Fibroblast of peridontal ligament (primary cell): ENCODE measurements around the gene STPG3.

Experiments
- DNase-seq: peaks from one replicate; pipeline ENCODE4 v3.0.0-alpha.2; 2010; ENCODE audit errors: extremely low read depth

STPG3 gene

DNA sequence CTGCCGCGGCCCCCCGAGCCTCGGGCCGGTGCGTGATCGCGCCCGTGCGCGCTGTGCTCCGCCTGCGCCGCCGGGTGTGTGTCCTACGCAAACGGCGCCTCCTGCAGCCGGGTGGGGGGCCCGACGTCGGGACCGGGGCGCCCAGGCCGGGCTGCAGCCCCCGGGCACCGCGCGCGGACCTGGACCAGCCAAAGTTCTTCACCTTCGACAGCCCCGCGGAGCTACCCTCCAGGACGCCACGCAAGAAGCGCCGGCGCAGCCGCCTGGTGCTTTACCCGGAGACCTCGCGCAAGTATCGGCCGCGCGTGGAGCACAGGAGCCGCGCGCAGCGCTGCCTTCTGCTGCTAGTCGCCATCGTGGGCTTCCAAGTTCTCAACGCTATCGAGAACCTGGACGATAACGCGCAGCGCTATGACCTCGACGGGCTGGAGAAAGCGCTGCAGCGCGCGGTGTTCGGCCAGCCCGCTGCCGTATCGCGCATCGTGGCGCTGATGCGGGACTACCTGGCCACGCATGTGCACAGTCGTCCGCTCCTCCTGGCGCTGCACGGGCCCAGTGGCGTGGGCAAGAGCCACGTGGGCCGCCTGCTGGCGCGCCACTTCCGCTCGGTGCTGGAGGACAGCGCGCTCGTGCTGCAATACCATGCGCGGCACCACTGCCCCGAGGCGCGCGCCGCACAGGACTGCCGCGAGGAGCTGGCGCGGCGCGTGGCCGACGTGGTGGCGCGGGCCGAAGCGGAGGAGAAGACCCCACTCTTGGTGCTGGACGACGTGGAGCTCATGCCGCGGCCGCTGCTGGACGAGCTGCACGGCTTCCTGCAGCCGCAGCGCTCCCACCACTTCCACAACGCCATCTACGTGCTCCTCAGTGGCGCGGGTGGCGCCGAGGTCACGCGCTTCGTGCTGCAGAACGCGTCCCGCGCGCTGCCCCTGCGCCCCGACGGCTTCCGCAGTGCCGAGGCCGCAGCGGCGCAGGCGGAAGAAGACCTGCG lies 27.9 kb downstream of the STPG3 start:
- no peak for DNase-seq

GRCh38 chr9:137279741-137280473 lies 28.8 kb downstream of the STPG3 start:
- no peak for DNase-seq

- DNase-seq = no peak
Observed at GRCh38 chr9:137280474-137281344, 29.6 kb downstream of the STPG3 start.

DNA sequence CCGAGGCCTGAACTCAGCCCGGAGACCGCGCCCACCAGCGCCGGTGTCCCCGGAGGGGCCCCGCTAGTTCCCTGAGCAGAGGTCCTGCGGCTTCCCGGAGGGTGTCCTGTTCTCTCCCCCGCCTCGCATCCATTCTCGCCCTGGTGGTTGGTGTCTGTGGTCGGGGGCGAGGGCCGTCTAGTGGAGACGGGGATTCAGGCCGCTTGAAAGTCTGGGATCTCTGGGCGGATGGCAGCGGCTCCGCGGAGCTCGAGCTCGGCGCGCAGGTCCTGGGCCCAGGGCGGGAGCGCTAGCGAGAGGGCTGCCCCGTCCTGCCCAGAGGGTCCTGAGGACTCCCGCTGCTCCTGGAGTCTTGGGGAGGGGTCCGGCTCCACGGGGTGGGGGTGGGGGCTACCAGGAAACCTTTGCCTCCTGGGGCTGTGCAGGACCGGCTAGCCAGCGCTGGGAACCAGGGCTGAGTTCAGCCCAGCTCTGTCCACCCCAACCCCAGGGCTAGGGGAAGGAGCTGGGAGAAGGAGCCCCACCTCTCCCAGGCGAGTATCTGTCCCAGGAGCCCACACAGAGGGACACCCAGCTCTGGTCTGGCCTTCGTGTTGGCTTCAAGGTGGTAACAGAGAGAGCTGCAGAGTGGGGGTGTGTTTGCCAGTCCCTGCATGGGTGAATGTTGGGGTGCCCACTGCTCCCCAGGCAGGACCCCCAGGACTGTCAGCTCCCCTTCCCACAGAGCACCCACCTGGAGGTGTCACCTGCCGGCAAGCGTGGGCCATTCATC lies 30.4 kb downstream of the STPG3 start:
- no peak for DNase-seq

GRCh38 chr9:137286975-137287383 lies 35.9 kb downstream of the STPG3 start:
- peak; percentile 26 for DNase-seq

DNA sequence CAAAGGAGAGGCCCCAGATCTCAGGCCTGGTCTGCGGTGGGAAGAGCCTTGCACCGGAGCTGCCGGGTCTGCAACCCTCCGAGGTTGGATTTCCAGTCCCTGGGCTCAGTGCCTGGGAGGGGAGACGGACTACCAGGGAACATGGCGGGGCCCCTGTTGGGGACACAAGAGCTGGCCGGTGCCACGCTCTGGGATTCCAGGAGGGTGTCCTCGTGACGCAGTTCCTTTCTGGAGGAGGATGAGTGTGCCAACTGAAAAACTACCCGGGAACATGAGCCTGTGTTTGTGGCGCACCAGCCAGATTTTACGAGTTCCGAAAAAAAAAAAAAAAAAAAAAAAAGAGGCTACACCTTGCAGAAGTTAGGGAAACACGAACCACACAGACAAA lies 42.0 kb downstream of the STPG3 start:
- no peak for DNase-seq

DNA sequence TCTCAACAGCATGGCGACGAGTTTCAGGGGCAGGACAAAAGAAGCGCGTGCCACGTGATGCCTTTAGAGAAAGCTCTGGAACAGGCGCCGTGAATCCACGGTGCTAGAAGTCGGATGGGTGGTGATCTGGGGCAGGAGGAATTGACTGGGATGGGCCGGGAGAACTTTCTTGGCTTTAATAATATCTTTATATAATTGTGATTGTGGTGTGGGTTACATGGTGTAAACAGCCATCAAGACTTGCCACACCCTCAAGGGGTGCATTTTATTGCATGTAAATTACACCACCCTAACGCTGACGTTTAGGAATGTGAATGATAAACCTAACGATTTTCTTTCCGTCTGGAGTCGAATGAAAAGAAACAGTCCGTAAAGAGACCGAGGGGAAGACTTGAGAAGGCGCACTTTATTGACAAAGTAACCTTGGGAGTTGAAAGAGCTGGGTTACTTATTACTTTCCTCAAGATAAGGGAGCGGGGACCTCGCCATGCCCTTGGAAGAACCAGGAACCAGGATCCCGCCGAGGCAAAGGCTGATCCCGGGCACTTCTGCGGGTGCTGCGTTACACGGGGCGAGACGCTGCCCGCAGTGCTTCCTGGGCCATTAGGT lies 42.5 kb downstream of the STPG3 start:
- DNase-seq = no peak

GRCh38 chr9:137294091-137294680 lies 43.1 kb downstream of the STPG3 start:
- peak; percentile 25 for DNase-seq

DNA sequence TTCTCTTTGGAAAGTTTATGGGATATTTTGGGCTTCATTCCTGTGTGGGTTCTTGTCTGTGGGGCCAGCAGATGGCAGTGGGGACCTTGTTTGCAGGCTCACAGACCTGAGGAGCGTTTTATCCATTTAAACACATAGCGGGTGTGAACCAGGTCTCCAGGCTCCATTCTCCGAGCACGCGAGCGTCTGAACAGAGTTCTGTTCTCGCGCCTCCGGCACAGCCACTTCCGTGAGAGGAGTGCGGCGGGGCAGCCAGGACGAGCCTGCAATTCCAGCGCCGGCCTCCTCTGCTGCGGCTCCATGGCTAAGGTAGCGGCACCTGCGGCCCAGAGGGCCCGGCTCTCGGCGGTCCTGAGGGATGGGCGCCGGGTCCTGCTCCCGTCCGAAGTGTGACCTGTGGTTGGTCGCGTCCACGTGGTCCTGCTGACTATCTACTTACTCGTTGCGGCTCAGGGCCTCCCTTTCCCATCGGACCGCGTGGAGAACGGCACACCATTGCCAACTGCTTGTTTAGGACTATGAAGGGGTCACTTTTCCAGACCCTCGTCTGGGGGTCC lies 43.7 kb downstream of the STPG3 start:
- DNase-seq = peak; percentile 20

- no peak for DNase-seq
Observed at GRCh38 chr9:137295238-137295811, 44.2 kb downstream of the STPG3 start.

DNA sequence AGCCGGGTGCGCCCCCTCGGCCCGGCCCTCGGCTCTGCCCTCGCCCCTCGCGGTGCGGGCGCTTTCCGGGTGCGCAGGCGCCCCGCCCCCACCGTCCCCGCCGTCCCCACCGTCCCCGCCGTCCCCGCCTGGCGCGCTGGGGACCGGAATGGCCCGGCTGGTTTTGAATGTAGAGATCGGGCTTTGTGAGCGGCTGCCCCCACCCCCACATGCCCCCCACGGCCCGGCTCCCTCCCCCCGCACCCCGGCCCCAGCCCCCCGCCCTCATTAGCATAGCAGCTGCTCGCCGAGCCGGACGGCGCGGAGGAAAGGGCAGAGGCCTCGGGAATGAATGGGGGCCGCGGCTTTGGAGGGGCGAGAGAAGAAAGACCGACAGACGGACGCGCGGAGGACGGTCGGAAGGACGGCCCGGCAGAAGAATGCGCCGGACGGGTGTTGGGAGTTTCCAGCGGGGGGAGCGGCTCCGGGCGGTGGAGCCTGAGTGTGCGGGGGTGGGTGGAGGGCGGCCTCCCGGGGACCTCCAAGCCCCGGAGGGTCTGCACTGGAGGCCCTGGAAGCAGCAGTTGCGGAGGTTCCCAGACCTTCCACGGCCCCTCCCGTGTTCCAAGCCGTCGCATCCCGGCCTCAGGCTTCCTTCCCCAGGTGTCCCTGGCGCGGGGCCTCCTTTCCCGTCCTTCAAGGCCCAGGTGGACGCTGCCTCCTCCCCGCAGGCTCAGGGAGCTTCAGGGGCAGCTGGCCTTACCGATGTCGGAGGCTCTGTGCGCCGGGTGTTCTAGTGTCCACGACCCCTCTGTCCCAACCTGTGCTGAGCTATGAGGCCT lies 45.0 kb downstream of the STPG3 start:
- DNase-seq = no peak

GRCh38 chr9:137296670-137297664 lies 45.9 kb downstream of the STPG3 start:
- DNase-seq = no peak

- DNase-seq = no peak
Observed at GRCh38 chr9:137297966-137298365, 46.9 kb downstream of the STPG3 start.

- no peak for DNase-seq
Observed at GRCh38 chr9:137298401-137299202, 47.5 kb downstream of the STPG3 start.

DNA sequence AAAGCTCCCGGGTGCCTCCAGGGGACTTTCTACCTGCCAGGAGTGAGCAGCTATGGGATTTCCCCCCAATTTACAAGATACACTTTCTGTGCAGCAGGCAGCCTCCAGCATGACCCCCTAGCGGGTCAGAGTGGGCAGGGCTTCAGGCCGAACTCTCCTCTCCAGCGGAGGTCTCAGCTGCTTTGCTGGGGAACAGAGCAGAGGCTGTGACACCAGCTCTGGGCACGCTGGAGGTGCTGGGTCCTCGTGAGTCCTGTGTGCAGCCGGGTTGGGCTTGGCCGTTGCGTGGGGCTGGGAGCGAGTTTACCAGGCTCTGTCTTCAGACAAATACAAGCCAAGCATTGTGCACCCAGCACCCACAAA lies 48.1 kb downstream of the STPG3 start:
- no peak for DNase-seq

DNA sequence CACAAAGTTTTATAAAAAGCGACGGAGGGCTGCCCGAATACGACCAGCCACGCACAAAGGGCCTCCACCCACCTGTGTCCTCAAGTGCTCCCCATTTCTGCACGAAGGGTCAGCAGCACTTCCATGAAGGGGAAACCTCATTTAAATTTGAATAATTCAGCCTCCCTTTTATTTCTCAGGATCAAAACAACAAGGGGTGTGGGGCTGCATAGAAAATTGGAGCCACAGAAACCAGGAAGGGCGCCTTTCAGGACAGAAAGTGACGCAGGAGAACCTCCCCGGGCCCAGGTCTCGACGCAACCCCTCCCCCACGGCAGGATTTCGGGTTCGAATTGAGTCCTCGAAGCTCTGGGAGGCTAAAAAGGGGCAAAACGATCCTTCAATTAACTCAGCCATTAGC lies 48.9 kb downstream of the STPG3 start:
- DNase-seq = no peak
